ENCODE results near the gene DIP2A.

Gene DIP2A

DNA sequence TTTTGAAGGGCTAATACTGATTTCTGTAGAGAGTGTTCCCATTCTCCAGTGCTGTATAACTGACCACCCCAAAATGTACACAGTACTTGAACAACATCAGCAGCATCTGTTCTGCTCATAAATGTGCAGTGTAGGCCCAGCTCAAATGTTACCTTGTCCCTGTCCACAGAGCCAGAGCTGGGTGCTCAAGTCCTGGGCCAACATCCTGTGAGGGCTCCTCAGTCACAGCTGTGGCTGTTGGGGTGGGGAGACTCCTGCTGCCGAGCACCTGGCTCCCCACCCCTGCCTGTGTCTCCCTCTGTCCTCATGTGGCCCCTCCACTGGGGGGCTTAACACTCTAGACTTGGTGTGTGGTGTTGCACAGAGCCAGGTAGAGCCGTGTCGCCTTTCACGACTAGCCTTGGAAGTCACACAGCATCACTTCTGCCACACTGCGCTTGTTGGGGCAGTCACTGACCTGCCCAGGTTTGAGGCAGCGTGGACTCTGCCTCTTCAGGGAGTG, 30.5 kb downstream of the DIP2A start:
- H3K27me3 ChIP-seq (ENCODE audit: control insufficient read depth in 1 of 2, insufficient read depth in 2 of 2, low read length in 2 of 2) = no peaks in the 10 kb centered on the region
- peaks cover 20% of the 10 kb centered on the region for H3K36me3 ChIP-seq (ENCODE audit: insufficient read depth, low read length)
- H3K9me3 ChIP-seq (ENCODE audit: low read length) = no peaks in the 10 kb centered on the region
- no peak overlapping the region for H3K4me3 ChIP-seq (ENCODE audit: low read depth in 1 of 2, low read length in 2 of 2)
- H3K9ac ChIP-seq (ENCODE audit: low read length) = no peak overlapping the region
- no peak overlapping the region for H3K27ac ChIP-seq (ENCODE audit: low read depth, low read length)
- no peaks in the 10 kb centered on the region for H3K4me1 ChIP-seq (ENCODE audit: insufficient read depth, low read length)

DNA sequence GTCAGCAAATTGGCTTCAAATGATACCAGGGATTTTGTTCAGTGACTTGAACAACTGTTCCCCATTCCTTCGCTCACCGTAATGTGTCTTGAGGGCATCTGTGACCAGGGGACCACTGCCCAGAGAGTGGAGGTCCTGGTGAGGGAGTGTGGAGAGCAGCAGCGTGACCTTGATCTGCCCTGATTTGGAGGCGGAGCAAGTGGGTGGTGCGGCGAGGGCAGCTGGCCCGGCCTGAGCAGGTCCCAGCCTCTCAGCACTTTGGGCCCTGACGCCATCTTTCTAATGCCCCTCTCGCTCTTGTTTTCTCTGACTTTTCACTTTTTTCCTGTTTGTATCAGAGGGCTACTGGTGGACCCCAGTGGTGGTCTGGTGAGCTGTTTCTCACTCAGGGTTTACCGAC, 31.1 kb downstream of the DIP2A start:
- Histone ChIP-seq H3K9ac (ENCODE audit: low read length) (no peak overlapping the region), H3K4me1 (ENCODE audit: insufficient read depth, low read length) (no peaks in the 10 kb centered on the region), H3K27me3 (ENCODE audit: control insufficient read depth in 1 of 2, insufficient read depth in 2 of 2, low read length in 2 of 2) (no peaks in the 10 kb centered on the region), H3K9me3 (ENCODE audit: low read length) (no peaks in the 10 kb centered on the region), H3K4me3 (ENCODE audit: low read depth in 1 of 2, low read length in 2 of 2) (no peak overlapping the region), H3K36me3 (ENCODE audit: insufficient read depth, low read length) (peaks cover 20% of the 10 kb centered on the region), H3K27ac (ENCODE audit: low read depth, low read length) (no peak overlapping the region)

DNA sequence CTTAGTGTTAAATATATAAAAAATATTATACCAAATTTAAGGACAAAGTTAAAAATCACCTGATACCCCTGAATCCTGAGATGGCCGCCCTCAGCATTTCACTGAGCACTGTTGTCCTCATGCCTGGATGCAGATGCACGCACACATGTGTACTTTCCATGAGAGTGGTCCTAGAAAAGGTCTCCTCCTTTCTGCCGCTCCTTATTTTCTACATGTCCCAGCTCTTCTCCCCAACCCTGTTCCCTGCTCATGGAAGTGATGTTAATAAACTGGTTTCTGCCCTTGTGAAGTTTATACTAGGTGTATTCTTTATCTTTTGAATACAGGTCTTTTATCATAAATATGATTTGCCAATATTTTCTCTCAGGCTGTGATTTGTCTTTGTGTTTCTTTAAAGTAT, 32.9 kb downstream of the DIP2A start:
- H3K4me1 ChIP-seq (ENCODE audit: insufficient read depth, low read length) = no peaks in the 10 kb centered on the region
- no peak overlapping the region for H3K9ac ChIP-seq (ENCODE audit: low read length)
- no peaks in the 10 kb centered on the region for H3K9me3 ChIP-seq (ENCODE audit: low read length)
- no peaks in the 10 kb centered on the region for H3K27me3 ChIP-seq (ENCODE audit: control insufficient read depth in 1 of 2, insufficient read depth in 2 of 2, low read length in 2 of 2)
- peaks cover 20% of the 10 kb centered on the region for H3K36me3 ChIP-seq (ENCODE audit: insufficient read depth, low read length)
- no peak overlapping the region for H3K4me3 ChIP-seq (ENCODE audit: low read depth in 1 of 2, low read length in 2 of 2)
- no peak overlapping the region for H3K27ac ChIP-seq (ENCODE audit: low read depth, low read length)

DNA sequence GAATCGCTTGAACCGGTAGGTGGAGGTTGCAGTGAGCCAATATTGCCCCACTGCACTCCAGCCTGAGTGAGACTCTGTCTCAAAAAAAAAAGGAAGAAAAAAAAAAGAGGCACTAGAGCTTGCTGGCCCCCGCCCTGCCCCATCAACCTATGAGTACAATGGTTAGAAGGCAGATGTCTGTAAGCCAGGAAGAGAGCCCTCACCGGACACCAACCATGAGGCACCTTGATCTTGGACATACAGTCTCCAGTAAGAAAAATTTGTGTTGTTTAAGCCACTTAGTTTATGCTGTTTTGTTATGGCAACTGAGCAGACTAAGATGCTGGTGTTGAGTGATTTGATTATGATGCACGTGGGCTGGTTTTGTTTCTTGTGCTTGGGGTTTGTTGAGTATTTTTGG, 34.2 kb downstream of the DIP2A start:
- no peak overlapping the region for H3K27ac ChIP-seq (ENCODE audit: low read depth, low read length)
- H3K27me3 ChIP-seq (ENCODE audit: control insufficient read depth in 1 of 2, insufficient read depth in 2 of 2, low read length in 2 of 2) = no peaks in the 10 kb centered on the region
- H3K36me3 ChIP-seq (ENCODE audit: insufficient read depth, low read length) = peaks cover 30% of the 10 kb centered on the region
- H3K9me3 ChIP-seq (ENCODE audit: low read length) = no peaks in the 10 kb centered on the region
- H3K9ac ChIP-seq (ENCODE audit: low read length) = no peak overlapping the region
- H3K4me1 ChIP-seq (ENCODE audit: insufficient read depth, low read length) = no peaks in the 10 kb centered on the region
- no peak overlapping the region for H3K4me3 ChIP-seq (ENCODE audit: low read depth in 1 of 2, low read length in 2 of 2)

GRCh38 chr21:46493828-46494227, 35.1 kb downstream of the DIP2A start:
- no peaks in the 10 kb centered on the region for H3K4me1 ChIP-seq (ENCODE audit: insufficient read depth, low read length)
- no peaks in the 10 kb centered on the region for H3K27me3 ChIP-seq (ENCODE audit: control insufficient read depth in 1 of 2, insufficient read depth in 2 of 2, low read length in 2 of 2)
- no peak overlapping the region for H3K4me3 ChIP-seq (ENCODE audit: low read depth in 1 of 2, low read length in 2 of 2)
- no peak overlapping the region for H3K27ac ChIP-seq (ENCODE audit: low read depth, low read length)
- H3K9ac ChIP-seq (ENCODE audit: low read length) = no peak overlapping the region
- peaks cover 39% of the 10 kb centered on the region for H3K36me3 ChIP-seq (ENCODE audit: insufficient read depth, low read length)
- H3K9me3 ChIP-seq (ENCODE audit: low read length) = no peaks in the 10 kb centered on the region

DNA sequence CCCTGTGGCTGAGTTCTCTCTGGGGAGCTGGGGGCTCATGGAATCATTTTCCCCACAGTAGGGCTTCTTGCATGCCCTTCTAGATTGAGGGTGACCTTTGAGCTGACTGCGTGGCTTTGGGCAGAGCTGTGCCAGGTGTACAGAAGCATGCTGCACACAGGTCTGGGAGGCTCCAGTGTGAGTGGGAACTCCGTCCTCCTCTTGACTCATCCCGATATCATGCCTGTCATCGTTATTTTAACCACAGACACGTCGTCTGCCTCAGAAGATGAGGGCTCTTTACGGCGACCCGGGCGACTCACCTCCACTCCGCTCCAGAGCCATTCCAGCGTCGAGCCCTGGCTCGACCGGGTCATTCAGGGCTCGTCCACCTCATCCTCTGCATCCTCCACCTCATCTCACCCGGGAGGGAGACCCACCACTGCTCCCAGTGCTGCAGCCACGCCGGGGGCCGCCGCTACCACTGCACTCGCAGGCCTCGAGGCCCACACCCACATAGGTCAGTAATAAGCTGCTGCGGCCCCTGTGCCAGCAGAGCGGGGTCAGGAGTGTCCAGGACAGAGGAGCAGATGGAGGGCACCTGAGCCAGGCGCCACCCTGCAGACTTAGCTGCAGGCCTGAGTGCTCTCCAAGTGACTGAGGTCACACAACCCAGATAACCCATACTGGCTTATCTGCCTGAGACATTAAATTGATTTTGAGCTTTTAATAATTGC, 39.8 kb downstream of the DIP2A start:
- no peaks in the 10 kb centered on the region for H3K9me3 ChIP-seq (ENCODE audit: low read length)
- no peaks in the 10 kb centered on the region for H3K4me1 ChIP-seq (ENCODE audit: insufficient read depth, low read length)
- peaks cover 33% of the 10 kb centered on the region for H3K36me3 ChIP-seq (ENCODE audit: insufficient read depth, low read length)
- H3K27ac ChIP-seq (ENCODE audit: low read depth, low read length) = no peak overlapping the region
- H3K9ac ChIP-seq (ENCODE audit: low read length) = no peak overlapping the region
- H3K4me3 ChIP-seq (ENCODE audit: low read depth in 1 of 2, low read length in 2 of 2) = no peak overlapping the region
- H3K27me3 ChIP-seq (ENCODE audit: control insufficient read depth in 1 of 2, insufficient read depth in 2 of 2, low read length in 2 of 2) = no peaks in the 10 kb centered on the region

- no peak overlapping the region for H3K27ac ChIP-seq (ENCODE audit: low read depth, low read length)
- H3K36me3 ChIP-seq (ENCODE audit: insufficient read depth, low read length) = peaks cover 40% of the 10 kb centered on the region
- no peak overlapping the region for H3K4me3 ChIP-seq (ENCODE audit: low read depth in 1 of 2, low read length in 2 of 2)
- no peaks in the 10 kb centered on the region for H3K4me1 ChIP-seq (ENCODE audit: insufficient read depth, low read length)
- H3K27me3 ChIP-seq (ENCODE audit: control insufficient read depth in 1 of 2, insufficient read depth in 2 of 2, low read length in 2 of 2) = no peaks in the 10 kb centered on the region
- no peaks in the 10 kb centered on the region for H3K9me3 ChIP-seq (ENCODE audit: low read length)
- no peak overlapping the region for H3K9ac ChIP-seq (ENCODE audit: low read length)
Observed at GRCh38 chr21:46500224-46500861, 41.7 kb downstream of the DIP2A start.

- Histone ChIP-seq H3K9me3 (ENCODE audit: low read length) (no peaks in the 10 kb centered on the region), H3K27ac (ENCODE audit: low read depth, low read length) (no peak overlapping the region), H3K4me3 (ENCODE audit: low read depth in 1 of 2, low read length in 2 of 2) (no peak overlapping the region), H3K9ac (ENCODE audit: low read length) (no peak overlapping the region), H3K4me1 (ENCODE audit: insufficient read depth, low read length) (no peaks in the 10 kb centered on the region), H3K36me3 (ENCODE audit: insufficient read depth, low read length) (peaks cover 23% of the 10 kb centered on the region), H3K27me3 (ENCODE audit: control insufficient read depth in 1 of 2, insufficient read depth in 2 of 2, low read length in 2 of 2) (no peaks in the 10 kb centered on the region)
Observed at GRCh38 chr21:46503922-46504550, 45.3 kb downstream of the DIP2A start.

DNA sequence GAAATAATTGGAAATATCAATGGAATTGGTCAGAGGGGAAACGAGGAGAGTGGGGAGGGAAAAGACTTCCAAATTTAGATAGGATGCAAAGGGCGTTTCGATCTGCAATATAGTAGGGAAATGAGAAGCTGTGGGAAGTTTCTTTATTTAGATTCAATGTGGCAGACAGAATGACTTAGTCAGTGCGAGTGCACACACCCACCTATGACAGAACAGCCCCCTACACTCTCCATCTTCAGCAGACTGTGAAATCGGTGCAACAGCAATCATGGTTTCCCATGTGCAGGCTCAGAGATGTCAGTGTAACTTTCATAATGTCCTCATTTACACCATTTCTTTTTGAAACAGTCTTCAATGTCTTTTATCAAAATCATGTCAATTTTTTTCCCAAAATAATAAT, 46.0 kb downstream of the DIP2A start:
- Histone ChIP-seq H3K36me3 (ENCODE audit: insufficient read depth, low read length) (peaks cover 22% of the 10 kb centered on the region), H3K9ac (ENCODE audit: low read length) (no peak overlapping the region), H3K27me3 (ENCODE audit: control insufficient read depth in 1 of 2, insufficient read depth in 2 of 2, low read length in 2 of 2) (no peaks in the 10 kb centered on the region), H3K9me3 (ENCODE audit: low read length) (no peaks in the 10 kb centered on the region), H3K4me3 (ENCODE audit: low read depth in 1 of 2, low read length in 2 of 2) (no peak overlapping the region), H3K4me1 (ENCODE audit: insufficient read depth, low read length) (no peaks in the 10 kb centered on the region), H3K27ac (ENCODE audit: low read depth, low read length) (no peak overlapping the region)

DNA sequence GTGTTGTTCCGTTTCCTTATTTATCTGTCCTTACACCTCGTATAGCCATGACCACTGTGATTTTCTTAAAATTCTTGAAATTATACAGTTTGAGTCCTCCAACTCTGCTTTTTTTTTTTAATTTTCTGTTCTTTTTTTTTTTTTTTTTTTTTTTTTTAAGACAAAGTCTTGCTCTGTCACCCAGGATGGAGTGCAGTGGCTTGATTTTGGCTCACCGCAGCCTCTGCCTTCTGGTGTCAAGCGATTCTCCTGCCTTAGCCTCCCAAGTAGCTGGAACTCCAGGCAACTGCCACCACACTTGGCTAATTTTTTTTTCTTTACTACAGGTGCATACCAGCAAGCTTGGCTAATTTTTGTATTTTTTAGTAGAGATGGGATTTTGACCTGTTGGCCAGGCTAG, 48.9 kb downstream of the DIP2A start:
- H3K9ac ChIP-seq (ENCODE audit: low read length) = no peak overlapping the region
- no peak overlapping the region for H3K4me3 ChIP-seq (ENCODE audit: low read depth in 1 of 2, low read length in 2 of 2)
- H3K27ac ChIP-seq (ENCODE audit: low read depth, low read length) = no peak overlapping the region
- H3K36me3 ChIP-seq (ENCODE audit: insufficient read depth, low read length) = peaks cover 36% of the 10 kb centered on the region
- H3K9me3 ChIP-seq (ENCODE audit: low read length) = no peaks in the 10 kb centered on the region
- no peaks in the 10 kb centered on the region for H3K27me3 ChIP-seq (ENCODE audit: control insufficient read depth in 1 of 2, insufficient read depth in 2 of 2, low read length in 2 of 2)
- no peaks in the 10 kb centered on the region for H3K4me1 ChIP-seq (ENCODE audit: insufficient read depth, low read length)

GRCh38 chr21:46509741-46510502, 51.2 kb downstream of the DIP2A start:
- Histone ChIP-seq H3K9ac (ENCODE audit: low read length) (no peak overlapping the region), H3K36me3 (ENCODE audit: insufficient read depth, low read length) (peaks cover 32% of the 10 kb centered on the region)

More at GRCh38 chr21:46509741-46510502, 51.2 kb downstream of the DIP2A start:
- Histone ChIP-seq H3K4me3 (ENCODE audit: low read depth in 1 of 2, low read length in 2 of 2) (no peak overlapping the region), H3K9me3 (ENCODE audit: low read length) (no peaks in the 10 kb centered on the region), H3K27me3 (ENCODE audit: control insufficient read depth in 1 of 2, insufficient read depth in 2 of 2, low read length in 2 of 2) (no peaks in the 10 kb centered on the region), H3K4me1 (ENCODE audit: insufficient read depth, low read length) (peaks cover 3% of the 10 kb centered on the region), H3K27ac (ENCODE audit: low read depth, low read length) (no peak overlapping the region)
